KMS-11 (cell line): ENCODE measurements around the gene SYNGR4.

ENCODE experiments used
- H2AFZ ChIP-seq: fragments of 200-600 bp; sonication (generic); 2 replicates; pipeline ENCODE4 v1.6.1; 2016; ENCODE audit warnings: antibody characterized with exemption, mixed run types, low read depth
- H3K27ac ChIP-seq: fragments of 200-600 bp; sonication (generic); 2 replicates; pipeline ENCODE4 v1.6.1; 2016; ENCODE audit warnings: mild to moderate bottlenecking, mixed run types
- H3K27me3 ChIP-seq: fragments of 200-600 bp; sonication (generic); 2 replicates; pipeline ENCODE4 v1.6.1; 2017; ENCODE audit warnings: mild to moderate bottlenecking, low read depth, mixed run types, moderate library complexity; ENCODE audit not compliant: insufficient read depth
- H3K36me3 ChIP-seq: fragments of 200-600 bp; sonication (generic); 2 replicates; pipeline ENCODE4 v1.6.1; 2017; ENCODE audit warnings: mild to moderate bottlenecking, mixed run types; ENCODE audit not compliant: insufficient read depth
- H3K4me1 ChIP-seq: fragments of 200-600 bp; sonication (generic); 2 replicates; pipeline ENCODE4 v1.6.1; 2016; ENCODE audit warnings: mild to moderate bottlenecking, low read depth, mixed run types; ENCODE audit not compliant: poor library complexity, severe bottlenecking
- H3K4me2 ChIP-seq: fragments of 200-600 bp; sonication (generic); 2 replicates; pipeline ENCODE4 v1.7.0; 2016; ENCODE audit warnings: mild to moderate bottlenecking, mixed run types
- H3K4me3 ChIP-seq: fragments of 200-600 bp; sonication (generic); IDR thresholded peaks from 2 replicates; pipeline ENCODE4 v1.6.1; 2017; ENCODE audit warnings: low read depth, low read length, mixed read lengths; ENCODE audit not compliant: insufficient read depth
- H3K79me2 ChIP-seq: fragments of 200-600 bp; sonication (generic); 2 replicates; pipeline ENCODE4 v1.6.1; 2016; ENCODE audit warnings: low read depth, mixed run types; ENCODE audit not compliant: insufficient read depth
- H3K9ac ChIP-seq: fragments of 200-600 bp; sonication (generic); 2 replicates; pipeline ENCODE4 v1.6.1; 2016; ENCODE audit warnings: mild to moderate bottlenecking, mixed run types
- H4K20me1 ChIP-seq: fragments of 200-600 bp; sonication (generic); 2 replicates; pipeline ENCODE4 v1.6.1; 2016; ENCODE audit warnings: mild to moderate bottlenecking, mixed run types; ENCODE audit not compliant: insufficient read depth
- TF ChIP-seq, protein P1 (sequence below): fragments of 200-600 bp; sonication (generic); conservative IDR thresholded peaks from 2 replicates; pipeline ENCODE4 v1.6.1; 2017; ENCODE audit warnings: low read depth, mild to moderate bottlenecking, antibody characterized with exemption, low read length, moderate library complexity, mixed read lengths

Gene SYNGR4

DNA sequence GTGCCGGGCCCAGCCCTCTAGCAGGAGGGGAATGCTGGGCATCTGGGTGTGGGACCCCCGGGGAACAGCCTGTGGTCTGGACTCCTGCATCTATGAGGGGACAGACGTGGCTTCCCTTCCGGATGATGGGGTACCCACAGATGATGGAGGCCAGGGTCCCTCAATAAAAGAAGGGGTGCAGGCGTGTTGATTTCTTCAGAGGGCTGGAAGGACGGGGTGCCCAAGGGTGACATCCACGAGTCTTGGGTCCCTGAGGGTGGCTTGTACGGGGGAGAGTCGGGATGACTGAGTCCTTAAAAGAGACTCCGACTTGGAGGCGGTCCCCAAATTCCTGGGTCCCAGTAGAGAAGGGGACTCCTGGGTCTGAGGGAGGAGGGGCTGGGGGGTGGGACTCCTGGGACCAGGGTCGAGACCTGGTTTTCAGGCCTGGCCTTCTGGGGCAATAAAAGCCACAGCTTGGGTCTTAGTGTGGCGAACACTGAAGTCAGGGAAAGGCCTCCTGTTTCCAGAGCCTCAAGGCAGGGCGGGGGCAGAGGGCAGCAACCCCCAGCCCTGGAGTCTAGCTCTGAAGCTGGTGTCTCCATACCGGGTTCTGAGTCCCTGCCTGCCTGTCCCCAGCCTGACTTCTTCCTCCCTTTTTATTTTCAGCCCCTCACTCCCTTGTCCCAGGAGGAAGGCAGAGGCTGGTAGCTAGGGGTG, 28.8 kb downstream of the SYNGR4 start:
- Histone ChIP-seq H3K4me1 (peaks cover 44% of the 10 kb centered on the region), H3K79me2 (peaks cover 29% of the 10 kb centered on the region), H3K4me2 (no peak overlapping the region), H3K27me3 (peaks cover 30% of the 10 kb centered on the region), H2AFZ (no peak overlapping the region), H3K9ac (no peak overlapping the region), H3K36me3 (peaks cover 6% of the 10 kb centered on the region; the same call in 1 of the 2 replicates), H4K20me1 (no peaks in the 10 kb centered on the region), H3K27ac (no peak overlapping the region), H3K4me3 (no peak overlapping the region)
- TF ChIP-seq, protein P1, sequence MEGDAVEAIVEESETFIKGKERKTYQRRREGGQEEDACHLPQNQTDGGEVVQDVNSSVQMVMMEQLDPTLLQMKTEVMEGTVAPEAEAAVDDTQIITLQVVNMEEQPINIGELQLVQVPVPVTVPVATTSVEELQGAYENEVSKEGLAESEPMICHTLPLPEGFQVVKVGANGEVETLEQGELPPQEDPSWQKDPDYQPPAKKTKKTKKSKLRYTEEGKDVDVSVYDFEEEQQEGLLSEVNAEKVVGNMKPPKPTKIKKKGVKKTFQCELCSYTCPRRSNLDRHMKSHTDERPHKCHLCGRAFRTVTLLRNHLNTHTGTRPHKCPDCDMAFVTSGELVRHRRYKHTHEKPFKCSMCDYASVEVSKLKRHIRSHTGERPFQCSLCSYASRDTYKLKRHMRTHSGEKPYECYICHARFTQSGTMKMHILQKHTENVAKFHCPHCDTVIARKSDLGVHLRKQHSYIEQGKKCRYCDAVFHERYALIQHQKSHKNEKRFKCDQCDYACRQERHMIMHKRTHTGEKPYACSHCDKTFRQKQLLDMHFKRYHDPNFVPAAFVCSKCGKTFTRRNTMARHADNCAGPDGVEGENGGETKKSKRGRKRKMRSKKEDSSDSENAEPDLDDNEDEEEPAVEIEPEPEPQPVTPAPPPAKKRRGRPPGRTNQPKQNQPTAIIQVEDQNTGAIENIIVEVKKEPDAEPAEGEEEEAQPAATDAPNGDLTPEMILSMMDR, result no peak

- Histone ChIP-seq H3K27me3 (peaks cover 30% of the 10 kb centered on the region), H4K20me1 (no peaks in the 10 kb centered on the region), H3K4me3 (no peak within 1 kb of the TSS), H3K27ac (no peak within 1 kb of the TSS), H3K36me3 (no peaks in the 10 kb centered on the region), H2AFZ (no peak within 1 kb of the TSS), H3K4me2 (no peak within 1 kb of the TSS), H3K4me1 (peaks cover 37% of the 10 kb centered on the region), H3K79me2 (peaks cover 22% of the 10 kb centered on the region), H3K9ac (no peak within 1 kb of the TSS)
- TF ChIP-seq, protein P1, result no peak
Measured at GRCh38 chr19:48393559-48394330, 29.6 kb downstream of the SYNGR4 start, which contains the start of gene GRIN2D. Gene GRIN2D (plus strand): TSS chr19:48393668. CDS start chr19:48398393, 4,725 bp downstream.

DNA sequence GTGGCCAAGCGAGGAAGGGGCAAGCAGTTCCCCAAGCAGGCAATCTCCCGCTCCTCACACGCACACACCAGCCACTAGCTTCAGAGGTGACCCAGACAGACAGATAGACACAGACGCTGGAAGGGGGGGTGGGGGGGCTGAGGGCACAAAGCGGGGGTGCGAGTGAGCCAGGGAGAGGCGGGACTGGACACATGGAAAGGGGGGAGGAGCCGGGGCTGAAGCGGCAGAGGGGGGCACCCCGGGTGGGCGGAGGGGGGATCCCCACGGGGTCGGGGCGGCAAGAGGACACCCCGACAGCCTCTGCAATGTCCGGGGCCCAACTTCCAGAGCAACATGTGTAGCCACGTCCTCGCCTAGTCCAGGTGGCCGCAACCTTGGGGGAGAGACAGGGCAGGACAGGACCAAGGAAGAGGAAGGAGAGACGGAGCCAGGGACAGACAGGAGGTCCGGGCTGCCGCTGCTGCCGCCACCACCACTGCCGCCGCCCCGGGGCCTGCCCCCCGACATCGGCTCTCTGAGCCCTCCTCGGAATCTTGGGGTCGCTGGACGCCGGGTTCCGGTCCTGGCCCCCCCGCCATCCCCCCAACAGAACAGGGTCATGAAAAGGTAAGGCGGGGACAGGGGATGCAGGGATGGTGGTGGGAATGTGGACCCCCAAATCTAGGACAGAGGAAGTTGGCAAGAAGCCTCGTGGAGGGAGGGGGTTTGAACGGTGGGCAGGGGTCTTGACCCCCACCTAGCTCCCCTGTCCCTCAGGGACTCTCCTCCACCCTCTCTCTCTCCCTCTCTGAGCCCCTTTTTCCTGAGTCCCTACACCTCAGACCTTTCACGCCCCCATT, 30.4 kb downstream of the SYNGR4 start:
- H3K4me3 ChIP-seq, result no peak overlapping the region
- no peak overlapping the region for H3K9ac ChIP-seq

DNA sequence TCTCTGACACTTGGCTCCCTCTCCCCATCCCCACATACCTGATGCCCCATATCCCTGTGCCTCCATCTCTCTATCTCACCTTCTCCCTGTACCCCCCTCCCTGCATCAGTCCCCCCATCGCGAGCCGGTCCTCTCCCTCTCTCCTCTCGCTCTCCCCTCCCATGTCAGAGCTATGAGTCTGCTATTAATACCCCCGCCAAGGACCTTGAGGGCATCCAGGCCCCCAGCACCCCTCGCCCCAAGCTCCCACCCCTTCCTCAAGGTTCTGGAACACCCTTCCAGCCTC, 30.9 kb downstream of the SYNGR4 start:
- Histone ChIP-seq H3K4me1 (peaks cover 42% of the 10 kb centered on the region), H3K27me3 (peaks cover 30% of the 10 kb centered on the region), H3K4me2 (no peak overlapping the region), H3K9ac (no peak overlapping the region), H3K36me3 (no peaks in the 10 kb centered on the region), H3K4me3 (no peak overlapping the region), H2AFZ (no peak overlapping the region), H3K79me2 (peaks cover 12% of the 10 kb centered on the region), H4K20me1 (no peaks in the 10 kb centered on the region), H3K27ac (no peak overlapping the region)
- TF ChIP-seq, protein P1, result no peak

More for the DNA sequence above, 30.4 kb downstream of the SYNGR4 start:
- H3K4me2 ChIP-seq, result no peak overlapping the region
- no peak overlapping the region for H2AFZ ChIP-seq
- H3K4me1 ChIP-seq, result peaks cover 37% of the 10 kb centered on the region
- H3K36me3 ChIP-seq, result no peaks in the 10 kb centered on the region
- H3K79me2 ChIP-seq, result peaks cover 15% of the 10 kb centered on the region
- peaks cover 30% of the 10 kb centered on the region for H3K27me3 ChIP-seq
- no peaks in the 10 kb centered on the region for H4K20me1 ChIP-seq
- no peak overlapping the region for H3K27ac ChIP-seq
- TF ChIP-seq, protein P1, result no peak
